Measurements from ENCODE around the gene MARCHF5.
"Not testable (repeated sequence)": the region's sequence is repeated elsewhere in the genome, so short reads cannot be mapped to it uniquely, and the experiment has no call there.

The MARCHF5 gene

GRCh38 chr10:92387289-92387940 is 96.4 kb downstream of the MARCHF5 start:
- DNase-seq (ENCODE audit: low read depth, low spot score), result peak; percentile 32
- Histone ChIP-seq H3K4me3 (no peak overlapping the region), H3K9ac (ENCODE audit: insufficient read length) (no peak overlapping the region), H3K27ac (no peak overlapping the region), H3K9me3 (ENCODE audit: low read depth, low read length) (no peaks in the 10 kb centered on the region), H3K36me3 (ENCODE audit: insufficient read depth, low read length) (no peaks in the 10 kb centered on the region)
- TF ChIP-seq EZH2 (IDR thresholded peaks at IDR 0.05) (no peak), POLR2AphosphoS5 (IDR thresholded peaks at IDR 0.05; ENCODE audit: borderline replicate concordance, low read depth, low read length) (no peak), FOXP2 (optimal IDR thresholded peaks at IDR 0.05; ENCODE audit: control extremely low read depth, extremely low read length, insufficient read depth) (no peak)

GRCh38 chr10:92393173-92393572 is 102.2 kb downstream of the MARCHF5 start:
- DNase-seq (ENCODE audit: low read depth, low spot score); H3K9ac ChIP-seq (ENCODE audit: insufficient read length); H3K36me3 ChIP-seq (ENCODE audit: insufficient read depth, low read length); H3K9me3 ChIP-seq (ENCODE audit: low read depth, low read length); H3K27ac ChIP-seq; H3K4me3 ChIP-seq: not testable (repeated sequence)

GRCh38 chr10:92395271-92395670 is 104.3 kb downstream of the MARCHF5 start:
- TF ChIP-seq POLR2AphosphoS5 (IDR thresholded peaks at IDR 0.05; ENCODE audit: borderline replicate concordance, low read depth, low read length) (no peak), EZH2 (IDR thresholded peaks at IDR 0.05) (no peak), FOXP2 (optimal IDR thresholded peaks at IDR 0.05; ENCODE audit: control extremely low read depth, extremely low read length, insufficient read depth) (no peak)
- Histone ChIP-seq H3K36me3 (ENCODE audit: insufficient read depth, low read length) (no peaks in the 10 kb centered on the region), H3K9me3 (ENCODE audit: low read depth, low read length) (no peaks in the 10 kb centered on the region), H3K27ac (no peak overlapping the region), H3K9ac (ENCODE audit: insufficient read length) (no peak overlapping the region), H3K4me3 (no peak overlapping the region)
- no peak for DNase-seq (ENCODE audit: low read depth, low spot score)

GRCh38 chr10:92402234-92402633 is 111.3 kb downstream of the MARCHF5 start:
- not testable (repeated sequence) for DNase-seq (ENCODE audit: low read depth, low spot score); H3K9ac ChIP-seq (ENCODE audit: insufficient read length)

More at GRCh38 chr10:92402234-92402633, 111.3 kb downstream of the MARCHF5 start:
- not testable (repeated sequence) for H3K9me3 ChIP-seq (ENCODE audit: low read depth, low read length); H3K4me3 ChIP-seq; H3K27ac ChIP-seq; H3K36me3 ChIP-seq (ENCODE audit: insufficient read depth, low read length)
